ENCODE data around the gene DDI1. TPM values are rescaled to one million over a fixed set of nuclear protein-coding genes. Genes with fewer than 3 reads are reported as not detected.

DDI1 gene
- total RNA-seq, result not detected

DNA sequence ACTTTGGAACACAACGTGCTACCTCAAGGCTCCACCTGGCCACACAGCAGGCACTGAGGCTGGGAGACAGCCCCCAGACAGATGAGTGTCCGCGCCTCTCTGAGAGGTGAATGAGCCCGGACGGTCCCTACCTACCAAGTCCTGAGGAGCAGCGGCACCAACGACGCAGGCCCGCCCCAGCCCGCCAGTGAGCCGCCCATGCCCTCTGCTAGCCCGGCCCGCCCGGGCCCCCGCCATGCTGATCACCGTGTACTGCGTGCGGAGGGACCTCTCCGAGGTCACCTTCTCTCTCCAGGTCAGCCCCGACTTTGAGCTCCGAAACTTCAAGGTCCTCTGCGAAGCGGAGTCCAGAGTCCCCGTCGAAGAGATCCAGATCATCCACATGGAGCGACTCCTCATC is at the start of gene DDI1:
Gene DDI1 (plus strand): TSS at position 53 of the 400 bp plus-strand sequence. CDS start 183 bp downstream, at position 236.

Other genes starting within 250 kb of the DDI1 start
- gene PDGFD, start 127.5 kb downstream of the DDI1 start, total RNA-seq, result 41.2 TPM